ENCODE results near the gene MCM5.

DNA sequence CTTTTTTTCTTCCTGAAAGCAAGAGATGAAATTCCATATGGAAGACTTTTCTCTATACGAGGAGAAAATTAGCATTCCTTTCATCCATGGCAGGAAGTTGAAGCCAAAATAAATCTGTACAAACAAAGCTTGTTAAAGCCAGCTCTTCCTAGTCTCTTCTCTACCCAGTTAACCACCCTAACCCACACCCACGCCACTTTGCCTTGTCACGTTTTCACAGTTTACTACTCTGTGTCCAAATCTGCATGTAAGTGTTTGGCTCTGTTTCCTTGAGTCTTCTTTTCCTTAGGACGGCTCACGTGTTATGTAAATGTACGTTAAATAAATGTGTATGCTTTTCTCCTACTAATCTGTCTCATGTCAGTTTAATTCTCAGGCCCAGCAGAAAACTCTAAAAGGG is 26.2 kb upstream of the MCM5 start:
- TF ChIP-seq RAD21 (IDR thresholded peaks at IDR 0.05; ENCODE audit: low read depth) (no peak), POLR2AphosphoS5 (IDR thresholded peaks at IDR 0.05; ENCODE audit: low read depth, low read length) (no peak), POLR2A (IDR thresholded peaks at IDR 0.05; ENCODE audit: borderline replicate concordance, extremely low read depth, insufficient read depth, insufficient read length) (no peak), FOSL1 (IDR thresholded peaks at IDR 0.05; ENCODE audit: low read depth) (no peak), SP1 (IDR thresholded peaks at IDR 0.05; ENCODE audit: low read depth) (no peak), EZH2phosphoT487 (IDR thresholded peaks at IDR 0.05; ENCODE audit: borderline replicate concordance) (no peak), ELF1 (IDR thresholded peaks at IDR 0.05; ENCODE audit: borderline replicate concordance, low read depth) (no peak), CEBPB (IDR thresholded peaks at IDR 0.05; ENCODE audit: low read depth) (no peak)
- TF ChIP-seq, protein P1, sequence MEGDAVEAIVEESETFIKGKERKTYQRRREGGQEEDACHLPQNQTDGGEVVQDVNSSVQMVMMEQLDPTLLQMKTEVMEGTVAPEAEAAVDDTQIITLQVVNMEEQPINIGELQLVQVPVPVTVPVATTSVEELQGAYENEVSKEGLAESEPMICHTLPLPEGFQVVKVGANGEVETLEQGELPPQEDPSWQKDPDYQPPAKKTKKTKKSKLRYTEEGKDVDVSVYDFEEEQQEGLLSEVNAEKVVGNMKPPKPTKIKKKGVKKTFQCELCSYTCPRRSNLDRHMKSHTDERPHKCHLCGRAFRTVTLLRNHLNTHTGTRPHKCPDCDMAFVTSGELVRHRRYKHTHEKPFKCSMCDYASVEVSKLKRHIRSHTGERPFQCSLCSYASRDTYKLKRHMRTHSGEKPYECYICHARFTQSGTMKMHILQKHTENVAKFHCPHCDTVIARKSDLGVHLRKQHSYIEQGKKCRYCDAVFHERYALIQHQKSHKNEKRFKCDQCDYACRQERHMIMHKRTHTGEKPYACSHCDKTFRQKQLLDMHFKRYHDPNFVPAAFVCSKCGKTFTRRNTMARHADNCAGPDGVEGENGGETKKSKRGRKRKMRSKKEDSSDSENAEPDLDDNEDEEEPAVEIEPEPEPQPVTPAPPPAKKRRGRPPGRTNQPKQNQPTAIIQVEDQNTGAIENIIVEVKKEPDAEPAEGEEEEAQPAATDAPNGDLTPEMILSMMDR (IDR thresholded peaks at IDR 0.05 in 2 of 3, conservative IDR thresholded peaks at IDR 0.05 in 1 of 3; ENCODE audit: borderline replicate concordance in 1 of 3, insufficient read depth in 1 of 3, low read depth in 2 of 3, low read length in 2 of 3), result no peak
- TF ChIP-seq, protein P2, sequence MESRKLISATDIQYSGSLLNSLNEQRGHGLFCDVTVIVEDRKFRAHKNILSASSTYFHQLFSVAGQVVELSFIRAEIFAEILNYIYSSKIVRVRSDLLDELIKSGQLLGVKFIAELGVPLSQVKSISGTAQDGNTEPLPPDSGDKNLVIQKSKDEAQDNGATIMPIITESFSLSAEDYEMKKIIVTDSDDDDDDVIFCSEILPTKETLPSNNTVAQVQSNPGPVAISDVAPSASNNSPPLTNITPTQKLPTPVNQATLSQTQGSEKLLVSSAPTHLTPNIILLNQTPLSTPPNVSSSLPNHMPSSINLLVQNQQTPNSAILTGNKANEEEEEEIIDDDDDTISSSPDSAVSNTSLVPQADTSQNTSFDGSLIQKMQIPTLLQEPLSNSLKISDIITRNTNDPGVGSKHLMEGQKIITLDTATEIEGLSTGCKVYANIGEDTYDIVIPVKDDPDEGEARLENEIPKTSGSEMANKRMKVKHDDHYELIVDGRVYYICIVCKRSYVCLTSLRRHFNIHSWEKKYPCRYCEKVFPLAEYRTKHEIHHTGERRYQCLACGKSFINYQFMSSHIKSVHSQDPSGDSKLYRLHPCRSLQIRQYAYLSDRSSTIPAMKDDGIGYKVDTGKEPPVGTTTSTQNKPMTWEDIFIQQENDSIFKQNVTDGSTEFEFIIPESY (IDR thresholded peaks at IDR 0.05; ENCODE audit: extremely low read depth, insufficient replicate concordance, low read length), result no peak
- TF ChIP-seq, protein P3, sequence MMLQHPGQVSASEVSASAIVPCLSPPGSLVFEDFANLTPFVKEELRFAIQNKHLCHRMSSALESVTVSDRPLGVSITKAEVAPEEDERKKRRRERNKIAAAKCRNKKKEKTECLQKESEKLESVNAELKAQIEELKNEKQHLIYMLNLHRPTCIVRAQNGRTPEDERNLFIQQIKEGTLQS (IDR thresholded peaks at IDR 0.05), result no peak

Measured in HCT116 (cell line).